ENCODE measurements around the gene HINT3.
"Not testable (repeated sequence)": the region's sequence is repeated elsewhere in the genome, so short reads cannot be mapped to it uniquely, and the experiment has no call there.

Gene HINT3

GRCh38 chr6:125926711-125927110 is 29.9 kb upstream of the HINT3 start:
- DNase-seq (ENCODE audit: low read depth) = no peak
- H3K4me3 ChIP-seq (ENCODE audit: low read depth, low read length) = no peak overlapping the region
- no peak for TF ChIP-seq CTCF (IDR thresholded peaks at IDR 0.05; ENCODE audit: control insufficient read depth, extremely low read depth, insufficient read depth)

- no peak for TF ChIP-seq CTCF (IDR thresholded peaks at IDR 0.05; ENCODE audit: control insufficient read depth, extremely low read depth, insufficient read depth)
- no peak for DNase-seq (ENCODE audit: low read depth)
Measured at GRCh38 chr6:125927761-125928160, 28.8 kb upstream of the HINT3 start.

GRCh38 chr6:125930765-125931418 is 25.7 kb upstream of the HINT3 start:
- TF ChIP-seq CTCF (IDR thresholded peaks at IDR 0.05; ENCODE audit: control insufficient read depth, extremely low read depth, insufficient read depth) = no peak
- H3K4me3 ChIP-seq (ENCODE audit: low read depth, low read length) = no peak overlapping the region
- no peak for DNase-seq (ENCODE audit: low read depth)

More at GRCh38 chr6:125927761-125928160, 28.8 kb upstream of the HINT3 start:
- H3K4me3 ChIP-seq (ENCODE audit: low read depth, low read length) = no peak overlapping the region

- DNase-seq (ENCODE audit: low read depth) = no peak
- no peak for TF ChIP-seq CTCF (IDR thresholded peaks at IDR 0.05; ENCODE audit: control insufficient read depth, extremely low read depth, insufficient read depth)
- H3K4me3 ChIP-seq (ENCODE audit: low read depth, low read length) = no peak overlapping the region
Measured at GRCh38 chr6:125931733-125932450, 24.7 kb upstream of the HINT3 start.

GRCh38 chr6:125932451-125932795 is 24.1 kb upstream of the HINT3 start:
- no peak for TF ChIP-seq CTCF (IDR thresholded peaks at IDR 0.05; ENCODE audit: control insufficient read depth, extremely low read depth, insufficient read depth)
- no peak for DNase-seq (ENCODE audit: low read depth)
- H3K4me3 ChIP-seq (ENCODE audit: low read depth, low read length) = no peak overlapping the region

GRCh38 chr6:125935520-125935919 is 21.1 kb upstream of the HINT3 start:
- DNase-seq (ENCODE audit: low read depth); H3K4me3 ChIP-seq (ENCODE audit: low read depth, low read length): not testable (repeated sequence)

- DNase-seq (ENCODE audit: low read depth) = no peak
- no peak for TF ChIP-seq CTCF (IDR thresholded peaks at IDR 0.05; ENCODE audit: control insufficient read depth, extremely low read depth, insufficient read depth)
- H3K4me3 ChIP-seq (ENCODE audit: low read depth, low read length) = no peak overlapping the region
Measured at GRCh38 chr6:125939026-125939425, 17.5 kb upstream of the HINT3 start.

All from LNCaP clone FGC (cell line).